Adrenal gland (tissue), 12 donors: ENCODE results near the gene TNS3. TPM values are rescaled to one million over a fixed set of nuclear protein-coding genes. Genes with fewer than 3 reads are reported as not detected.

Source experiments
- DNase-seq, 7 donors: peaks; one replicate each; pipeline ENCODE4 v3.0.0-alpha.2; 2019 to 2020
- H3K27ac ChIP-seq, 5 donors: fragments of 200-600 bp; sonication (generic) in 4 of 5; 1 replicate in 3 of 5; 2 replicates in 2 of 5; pipeline versions ENCODE4 v1.5.1 to v1.8.0; 2016 to 2020; ENCODE audit warnings: mild to moderate bottlenecking in 1 of 5
- H3K27me3 ChIP-seq: fragments of 200-600 bp; 2 replicates; pipeline ENCODE4 v1.8.0; 2021
- H3K36me3 ChIP-seq, 2 donors: fragments of 200-600 bp; replicated peaks in 1 of 2; 1 replicate in 1 of 2; 2 replicates in 1 of 2; pipeline versions ENCODE4 v1.5.1 to v1.8.0; 2018 to 2022
- H3K4me1 ChIP-seq, 2 donors: fragments of 200-600 bp; replicated peaks in 1 of 2; 1 replicate in 1 of 2; 2 replicates in 1 of 2; pipeline versions ENCODE4 v1.5.1 to v1.8.0; 2018 to 2021
- H3K4me3 ChIP-seq, 4 donors: fragments of 200-600 bp; sonication (generic) in 3 of 4; one replicate each; pipeline ENCODE4 v1.5.1; 2016 to 2018
- H3K9me3 ChIP-seq, 3 donors: fragments of 200-600 bp; sonication (generic) in 1 of 3; replicated peaks in 1 of 3; 1 replicate in 2 of 3; 2 replicates in 1 of 3; pipeline versions ENCODE4 v1.5.1 to v1.8.0; 2016 to 2021
- POLR2A ChIP-seq, 2 donors: fragments of 450-650 bp; IDR thresholded peaks; one replicate each; pipeline ENCODE4 v1.6.1; 2017; ENCODE audit warnings: antibody characterized with exemption in 2 of 2, mild to moderate bottlenecking in 2 of 2, moderate library complexity in 1 of 2
- WGBS, 4 donors: extraction: QIAGEN DNeasy Blood & Tissue Kit in 2 of 4; methylation state at CpG; one replicate each; pipeline versions ENCODE4 v1.1.5 to v1.1.7; 2013 to 2017; 5-methylcytosine and 5-hydroxymethylcytosine counted together
- intact Hi-C, 2 donors: fragments of 100-400 bp; cut with DNase I; formaldehyde crosslinking; loops; one replicate each; pipeline versions ENCODE4 v1.14.1 to v1.15.0; 2022 to 2023
- polyA plus RNA-seq, 3 donors: library from polyadenylated mRNA; stranded (reverse); fragments of 200-250 nt in 2 of 3; fragments of 350-450 nt in 1 of 3; fragmentation: Illumina TruSeq in 1 of 3; extraction: RNeasy Lipid Tissue Mini Kit (QIAGEN cat#74804) in 1 of 3; gene quantifications; one replicate each; pipeline ENCODE4 v1.2.3, GENCODE V29; 2013 to 2014
- total RNA-seq, 9 donors: library from RNA; depleted of rRNA in 4 of 9; stranded (reverse); fragments of >200 nt in 4 of 9; fragments of 120-200 nt in 1 of 9; fragmentation: NEBNext Ultra II Directional in 1 of 9; extraction: Animal tissue kit (Norgen Biotek cat#: 25700) in 1 of 9; gene quantifications; one replicate each; pipeline versions ENCODE4 v1.1.0 to v1.2.4, GENCODE V29; 2013 to 2023
- TF ChIP-seq, protein P1 (sequence below), 6 experiments: fragments of 450-650 bp in 4 of 6; fragments of 200-600 bp in 2 of 6; sonication (generic) in 1 of 6; IDR thresholded peaks; 1 replicate in 5 of 6; 2 replicates in 1 of 6; pipeline versions ENCODE4 v1.5.1 to v1.8.0; 2016 to 2021; ENCODE audit warnings: antibody characterized with exemption in 6 of 6, mild to moderate bottlenecking in 2 of 6, moderate library complexity in 1 of 6
- donor health status: healthy with polysubstance abuse.
- donor health status: Bipolar disorder and iron deficiency.
- donor health status: DM: yes; HTN: yes; CAD: no.
- donor health status: DM: no; HTN: no; CAD: no.
- donor health status: DM: no; HTN: no; CAD: no.
- donor health status: DM: yes; HTN: yes; CAD: no.

TNS3 gene
- total and polyA plus RNA-seq, 12 donors, result 21.0 to 188 (median 99.8) TPM

DNA sequence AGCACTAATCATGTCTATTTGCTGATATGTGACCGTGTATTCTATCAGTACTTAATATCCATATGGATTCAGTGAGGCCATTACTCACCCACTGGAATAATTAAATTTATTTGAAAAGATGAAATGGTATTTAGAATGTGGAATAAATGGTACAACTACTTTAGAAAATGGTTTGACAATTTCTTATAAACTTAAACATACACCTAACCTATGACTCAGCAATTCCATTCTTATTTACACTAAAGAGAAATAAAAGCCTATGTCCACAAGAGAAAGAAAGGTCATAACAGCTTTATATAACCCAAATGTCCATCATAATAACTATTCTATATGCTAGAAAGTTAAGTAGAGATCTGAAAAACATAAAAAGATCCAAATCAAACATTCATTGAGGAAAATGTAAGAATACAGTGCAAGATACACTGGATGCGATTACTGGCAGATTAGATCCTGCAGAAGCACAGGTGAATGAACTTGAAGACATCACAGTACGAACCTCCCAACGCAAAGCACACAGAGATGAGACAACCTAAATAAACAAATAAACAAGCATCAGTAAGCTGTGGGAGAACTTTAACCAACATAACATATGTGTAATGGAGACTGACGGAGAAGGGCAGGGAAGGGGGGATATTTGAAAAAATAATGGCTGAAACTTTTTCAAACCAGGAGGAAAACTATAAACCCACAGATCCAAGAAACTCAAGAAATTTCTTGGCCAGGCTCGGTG, 51.9 kb downstream of the TNS3 start:
- WGBS, 4 donors, result 77 to 98% (median 96%) methylated on average over 6 of the region's 6 CpGs
- intact Hi-C loops, result no loop called here
- DNase-seq, result no peak

GRCh38 chr7:47529405-47529804, 52.5 kb downstream of the TNS3 start:
- Histone ChIP-seq H3K4me1 (no peaks in the 10 kb centered on the region), H3K27me3 (no peaks in the 10 kb centered on the region), H3K27ac (no peak overlapping the region), H3K9me3 (no peaks in the 10 kb centered on the region), H3K4me3 (no peak overlapping the region), H3K36me3 (peaks cover 0 to 41% of the 10 kb centered on the region in 2 donors)
- no peak for TF ChIP-seq POLR2A (IDR thresholded peaks at IDR 0.05)
- TF ChIP-seq, protein P1, sequence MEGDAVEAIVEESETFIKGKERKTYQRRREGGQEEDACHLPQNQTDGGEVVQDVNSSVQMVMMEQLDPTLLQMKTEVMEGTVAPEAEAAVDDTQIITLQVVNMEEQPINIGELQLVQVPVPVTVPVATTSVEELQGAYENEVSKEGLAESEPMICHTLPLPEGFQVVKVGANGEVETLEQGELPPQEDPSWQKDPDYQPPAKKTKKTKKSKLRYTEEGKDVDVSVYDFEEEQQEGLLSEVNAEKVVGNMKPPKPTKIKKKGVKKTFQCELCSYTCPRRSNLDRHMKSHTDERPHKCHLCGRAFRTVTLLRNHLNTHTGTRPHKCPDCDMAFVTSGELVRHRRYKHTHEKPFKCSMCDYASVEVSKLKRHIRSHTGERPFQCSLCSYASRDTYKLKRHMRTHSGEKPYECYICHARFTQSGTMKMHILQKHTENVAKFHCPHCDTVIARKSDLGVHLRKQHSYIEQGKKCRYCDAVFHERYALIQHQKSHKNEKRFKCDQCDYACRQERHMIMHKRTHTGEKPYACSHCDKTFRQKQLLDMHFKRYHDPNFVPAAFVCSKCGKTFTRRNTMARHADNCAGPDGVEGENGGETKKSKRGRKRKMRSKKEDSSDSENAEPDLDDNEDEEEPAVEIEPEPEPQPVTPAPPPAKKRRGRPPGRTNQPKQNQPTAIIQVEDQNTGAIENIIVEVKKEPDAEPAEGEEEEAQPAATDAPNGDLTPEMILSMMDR (IDR thresholded peaks at IDR 0.05), result no peak
- 88 to 96% (median 95%) methylated on average over 1 of the region's 1 CpG for WGBS, 4 donors
- DNase-seq, result no peak
- intact Hi-C loops, result no loop called here

More for the DNA sequence above, 51.9 kb downstream of the TNS3 start:
- H3K9me3 ChIP-seq, result no peaks in the 10 kb centered on the region
- TF ChIP-seq, protein P1 (IDR thresholded peaks at IDR 0.05), result no peak
- TF ChIP-seq POLR2A (IDR thresholded peaks at IDR 0.05), result no peak
- H3K27ac ChIP-seq, result no peak overlapping the region
- no peaks in the 10 kb centered on the region for H3K4me1 ChIP-seq
- no peak overlapping the region for H3K4me3 ChIP-seq
- no peaks in the 10 kb centered on the region for H3K27me3 ChIP-seq
- H3K36me3 ChIP-seq, result peaks cover 0 to 40% of the 10 kb centered on the region in 2 donors

DNA sequence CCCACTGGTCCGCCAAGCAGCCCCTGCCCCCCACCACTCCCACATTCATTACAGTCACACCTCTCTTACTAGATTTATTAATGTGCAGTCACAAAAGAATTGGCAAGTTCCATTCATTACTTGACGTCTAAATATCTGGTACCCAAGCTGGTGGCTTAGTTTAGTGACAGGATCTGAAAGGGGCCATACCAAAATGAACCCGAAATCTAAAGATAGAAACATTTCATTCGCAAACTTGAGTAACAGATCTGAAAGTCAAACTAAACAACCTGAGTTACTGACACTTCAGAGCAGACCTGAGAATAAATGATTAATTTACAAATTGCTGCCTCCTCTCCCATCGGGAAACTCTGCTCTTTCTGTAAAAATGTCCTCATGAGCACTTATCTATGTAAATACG, 53.4 kb downstream of the TNS3 start:
- H3K27ac ChIP-seq, result no peak overlapping the region
- DNase-seq, result no peak
- 90 to 92% (median 91%) methylated on average over 6 of the region's 6 CpGs for WGBS, 4 donors
- H3K4me1 ChIP-seq, result no peaks in the 10 kb centered on the region
- H3K9me3 ChIP-seq, result no peaks in the 10 kb centered on the region
- no peaks in the 10 kb centered on the region for H3K27me3 ChIP-seq
- intact Hi-C loops, result no loop called here
- H3K36me3 ChIP-seq, result peaks cover 0 to 42% of the 10 kb centered on the region in 2 donors
- TF ChIP-seq, protein P1 (IDR thresholded peaks at IDR 0.05), result no peak
- TF ChIP-seq POLR2A (IDR thresholded peaks at IDR 0.05), result no peak
- H3K4me3 ChIP-seq, result no peak overlapping the region

GRCh38 chr7:47526466-47526865, 55.4 kb downstream of the TNS3 start:
- Histone ChIP-seq H3K4me3 (no peak overlapping the region), H3K27me3 (no peaks in the 10 kb centered on the region), H3K27ac (no peak overlapping the region), H3K9me3 (no peaks in the 10 kb centered on the region), H3K4me1 (no peaks in the 10 kb centered on the region), H3K36me3 (peaks cover 0 to 45% of the 10 kb centered on the region in 2 donors)
- no peak for TF ChIP-seq POLR2A (IDR thresholded peaks at IDR 0.05)
- TF ChIP-seq, protein P1 (IDR thresholded peaks at IDR 0.05), result no peak
- WGBS, 4 donors, result 94 to 98% (median 96%) methylated on average over 3 to 6 of the region's 6 CpGs
- DNase-seq, result no peak
- intact Hi-C loops, result no loop called here
